Effector CD4-positive, alpha-beta T cell (primary cell): Measurements from ENCODE around the gene JAM2. TPM values are rescaled to one million over a fixed set of nuclear protein-coding genes. Genes with fewer than 3 reads are reported as not detected.
"Not testable (repeated sequence)": the region's sequence is repeated elsewhere in the genome, so short reads cannot be mapped to it uniquely, and the experiment has no call there.

Experiments
- DNase-seq: peaks from one replicate; pipeline ENCODE4 v3.0.0-alpha.2; 2020
- total RNA-seq: gene quantifications from one replicate; lab custom pipeline; 2026; lab: John Stamatoyannopoulos, UW

JAM2 gene
- total RNA-seq: not detected

- peak; percentile 18 for DNase-seq
Observed at GRCh38 chr21:25638660-25639550, at the start of gene JAM2. Gene JAM2, plus strand, starts transcription at chr21:25639258. Its CDS starts 564 bp downstream, at chr21:25639822.

DNA sequence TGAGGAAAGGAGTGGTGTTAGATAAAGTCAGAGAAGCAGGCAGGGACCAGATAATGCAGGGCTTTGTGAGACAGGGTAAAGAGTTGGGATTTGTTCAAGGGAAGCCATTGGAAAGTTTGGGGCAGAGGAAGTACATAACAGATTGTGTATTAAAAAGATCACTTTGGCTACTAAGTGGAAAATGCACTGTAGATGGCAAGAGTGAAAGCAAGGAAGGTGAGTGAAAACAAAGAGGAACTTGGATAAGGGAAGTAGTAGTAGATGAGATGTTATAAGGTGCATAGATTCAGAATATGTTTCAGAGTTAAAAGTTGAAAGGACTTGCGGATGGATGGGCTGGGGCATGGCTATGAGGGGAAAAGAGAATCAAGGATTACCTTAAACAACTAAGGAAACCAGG, 49.2 kb upstream of the JAM2 start:
- DNase-seq: no peak

DNA sequence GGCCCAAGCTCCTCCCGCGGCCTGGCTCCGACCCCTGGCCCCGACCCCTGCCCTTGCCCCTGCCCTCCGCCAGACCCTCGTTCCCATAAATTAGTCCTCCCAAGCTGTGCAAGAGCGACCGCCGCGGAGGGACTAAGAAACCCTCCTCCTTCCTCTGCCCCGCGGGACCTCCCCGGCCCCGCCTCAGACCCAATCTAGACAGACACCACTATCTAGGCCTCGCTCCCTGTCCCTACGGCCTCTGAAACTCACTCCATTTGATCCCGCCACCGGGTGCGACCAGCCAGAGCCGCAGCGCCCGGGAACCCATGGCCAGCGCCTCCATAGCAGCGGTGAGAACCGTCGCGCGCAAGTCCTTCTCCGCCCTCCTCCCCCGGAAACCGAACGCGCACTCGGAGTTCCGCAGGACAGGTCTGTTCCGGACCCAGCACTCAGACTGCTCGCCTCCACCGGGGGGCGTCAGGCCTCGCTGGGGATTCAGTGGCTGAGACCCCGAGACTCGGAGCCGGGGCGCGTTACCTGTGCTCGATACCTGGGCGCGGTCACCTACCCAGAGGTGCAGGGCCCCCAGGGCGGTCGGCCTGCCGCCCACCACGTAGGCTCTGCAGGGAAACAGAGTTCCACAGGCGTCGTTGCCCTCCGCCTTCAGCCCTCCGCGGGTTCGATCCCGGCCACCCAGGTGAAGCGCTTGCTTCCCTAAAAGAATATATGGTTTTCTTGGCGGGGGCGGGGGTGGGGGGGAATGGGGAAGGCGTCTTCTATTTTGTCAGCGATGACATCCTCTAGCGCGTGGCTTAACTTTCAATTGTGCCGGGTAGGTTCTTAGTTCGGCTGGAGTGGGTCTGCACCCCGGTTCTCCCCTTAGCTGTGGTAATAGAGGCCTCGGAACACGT, 31.7 kb upstream of the JAM2 start, which contains the start of gene MRPL39:
MRPL39 (minus strand) TSS at position 331 of the 893 bp plus-strand sequence; CDS start at position 325, 6 bp downstream.
- DNase-seq: peak; percentile 76

DNA sequence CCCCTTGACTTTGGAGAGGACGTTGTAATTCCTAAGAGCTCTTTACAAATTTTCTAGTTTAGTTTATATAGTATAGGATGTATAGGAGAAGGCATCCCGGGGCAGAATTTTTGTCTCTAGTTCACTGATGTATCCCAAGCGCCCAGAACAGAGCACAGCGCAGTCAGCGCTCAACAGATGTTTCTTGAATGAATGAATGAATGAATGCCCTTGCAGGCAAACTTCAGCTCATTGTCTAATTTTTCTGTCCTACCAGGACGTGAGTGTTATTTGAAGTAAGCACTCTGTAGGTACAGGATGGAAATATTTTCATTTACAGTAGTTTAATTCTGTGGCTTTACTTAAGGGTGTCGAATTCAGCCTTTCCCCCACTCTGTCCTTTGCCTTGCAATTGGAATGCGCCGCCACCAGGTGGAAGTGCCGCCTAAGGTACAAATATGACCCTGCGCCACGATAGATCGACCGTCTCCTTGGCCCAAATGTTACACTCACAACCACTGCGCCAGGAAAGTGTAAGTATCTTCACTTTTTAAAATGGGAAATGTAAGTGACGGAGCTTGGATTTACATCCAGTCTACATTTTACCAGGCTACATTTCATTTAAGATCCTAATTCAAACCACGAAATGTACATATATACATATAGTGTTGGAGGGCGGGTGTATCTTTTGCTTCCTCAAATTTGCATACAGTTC, 30.9 kb upstream of the JAM2 start:
- peak; percentile 67 for DNase-seq

GRCh38 chr21:25614441-25614840, 24.6 kb upstream of the JAM2 start:
- no peak for DNase-seq

DNA sequence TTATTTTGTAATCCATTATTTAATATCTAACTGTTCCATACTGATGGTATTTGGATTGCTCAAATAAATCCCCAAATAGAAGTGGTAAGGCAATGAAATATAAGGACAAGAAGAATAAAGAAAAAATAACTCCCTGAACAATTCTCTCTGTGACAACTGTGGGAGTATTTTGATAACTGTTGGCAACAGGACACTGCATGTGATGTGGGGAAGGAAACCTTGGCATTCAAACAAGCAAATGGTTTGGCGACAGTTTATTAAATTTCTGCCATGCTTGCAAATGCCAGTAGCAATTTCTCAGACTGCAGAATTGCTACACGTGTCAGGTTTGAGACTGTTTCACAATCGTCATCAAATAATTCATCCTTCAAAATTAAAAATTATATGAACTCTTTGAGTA, 23.2 kb upstream of the JAM2 start:
- DNase-seq: no peak

DNA sequence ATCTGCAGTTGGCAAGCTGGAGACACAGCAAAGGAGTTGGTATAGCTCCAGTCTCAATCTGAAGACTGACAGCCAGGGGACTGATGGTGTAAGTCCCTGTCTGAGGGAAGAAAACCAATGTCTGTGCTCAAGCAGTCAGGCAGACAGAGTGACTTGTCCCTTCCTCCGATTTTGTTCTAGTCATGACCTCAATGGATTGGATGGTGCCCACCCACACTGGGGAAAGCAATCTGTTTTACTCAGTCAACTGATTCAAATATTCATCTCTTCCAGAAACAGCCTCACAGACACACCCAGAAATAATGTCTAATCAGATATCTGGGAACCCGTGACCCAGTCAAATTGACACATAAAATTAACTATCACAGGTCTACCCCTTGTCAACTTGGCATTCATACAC, 19.9 kb upstream of the JAM2 start:
- DNase-seq: no peak

- no peak for DNase-seq
Observed at GRCh38 chr21:25624511-25624910, 14.5 kb upstream of the JAM2 start.

DNA sequence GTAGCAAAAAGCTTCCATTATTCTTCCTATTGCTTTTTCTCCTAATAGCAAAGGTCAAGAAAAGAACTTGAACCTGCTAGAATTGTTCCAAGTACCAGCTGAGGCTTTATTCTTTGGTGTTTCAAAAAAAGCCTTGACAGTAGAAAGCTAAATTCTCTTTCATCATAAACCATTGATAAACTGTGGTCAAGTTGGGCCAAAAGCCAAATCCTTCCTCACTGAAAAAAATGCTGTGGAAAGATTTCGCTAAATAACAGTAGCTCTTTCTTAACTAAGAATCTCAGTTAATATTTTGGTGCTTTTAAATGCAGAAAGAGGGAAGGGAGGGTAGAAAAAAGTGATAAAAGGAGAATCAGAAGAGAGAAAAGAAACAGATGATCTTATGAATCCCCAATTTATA, 14.0 kb upstream of the JAM2 start:
- no peak for DNase-seq

DNA sequence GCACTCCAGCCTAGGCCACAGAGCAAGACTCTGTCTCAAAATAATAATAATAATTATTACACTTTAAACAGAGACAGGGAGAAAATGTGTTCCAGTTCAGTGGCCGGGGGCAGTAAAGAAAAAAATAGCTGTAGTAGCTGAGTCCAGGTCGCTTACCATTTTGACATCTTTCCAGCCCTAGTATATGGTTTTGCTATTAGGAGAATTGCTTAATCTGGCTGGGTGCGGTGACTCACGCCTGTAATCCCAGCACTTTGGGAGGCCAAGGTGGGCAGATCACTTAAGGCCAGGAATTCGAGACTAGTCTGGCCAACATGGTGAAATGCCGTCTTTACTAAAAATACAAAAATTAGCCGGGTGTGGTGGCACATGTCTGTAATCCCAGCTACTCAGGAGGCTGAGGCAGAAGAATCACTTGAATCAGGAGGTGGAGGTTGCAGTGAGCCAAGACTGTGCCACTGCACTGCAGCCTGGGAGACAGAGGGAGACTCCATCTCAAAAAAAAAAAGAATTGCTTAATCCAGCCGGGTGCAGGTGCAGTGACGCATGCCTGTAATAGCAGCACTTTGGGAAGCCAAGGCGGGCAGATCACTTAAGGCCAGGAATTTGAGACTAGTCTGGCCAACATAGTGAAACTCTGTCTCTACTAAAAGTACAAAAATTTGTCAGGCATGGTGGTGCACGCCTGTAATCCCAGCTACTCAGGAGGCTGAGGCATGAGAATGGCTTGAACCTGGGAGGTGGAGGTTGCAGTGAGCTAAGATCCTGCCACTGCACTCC, 13.1 kb upstream of the JAM2 start:
- not testable (repeated sequence) for DNase-seq

DNA sequence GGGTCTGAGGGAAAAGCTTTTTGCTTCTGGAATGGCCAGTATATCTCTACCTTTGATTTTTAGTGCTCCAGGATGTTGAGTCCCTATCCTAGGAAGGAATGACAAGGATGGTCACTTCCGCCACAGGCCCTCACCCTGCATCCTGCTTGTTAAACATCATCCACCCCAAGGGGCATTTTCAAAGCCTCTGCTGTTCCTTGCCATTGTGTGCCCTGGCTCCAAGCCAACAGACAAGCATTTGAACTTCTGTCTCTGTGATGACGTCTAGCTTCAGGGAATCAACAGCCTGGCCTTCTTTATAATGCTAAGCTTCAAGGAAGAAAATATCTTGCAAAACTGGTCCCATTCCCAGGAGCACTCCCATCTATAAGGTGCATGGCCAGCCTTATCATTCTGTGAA, 12.3 kb upstream of the JAM2 start:
- DNase-seq: no peak

- DNase-seq: no peak
Observed at GRCh38 chr21:25632296-25632695, 6.8 kb upstream of the JAM2 start.

DNA sequence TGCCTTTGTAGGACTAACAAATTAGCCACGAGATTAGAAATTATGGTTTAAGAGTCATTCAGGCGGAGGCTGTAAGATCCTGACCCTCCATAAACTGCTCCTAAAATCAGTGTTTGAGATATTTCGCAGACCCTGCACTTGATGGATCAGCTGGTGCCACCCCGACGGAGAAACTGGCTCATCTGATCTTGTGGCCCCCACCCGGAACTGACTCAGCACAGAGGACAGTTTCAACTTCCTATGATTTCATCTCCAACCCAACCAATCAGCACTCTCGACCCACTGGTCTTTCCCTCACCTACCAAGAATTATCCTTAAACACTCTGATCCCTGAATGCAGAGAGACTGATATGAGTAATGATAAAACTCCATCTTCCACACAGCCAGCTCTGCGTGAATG, 3.7 kb upstream of the JAM2 start:
- no peak for DNase-seq

DNA sequence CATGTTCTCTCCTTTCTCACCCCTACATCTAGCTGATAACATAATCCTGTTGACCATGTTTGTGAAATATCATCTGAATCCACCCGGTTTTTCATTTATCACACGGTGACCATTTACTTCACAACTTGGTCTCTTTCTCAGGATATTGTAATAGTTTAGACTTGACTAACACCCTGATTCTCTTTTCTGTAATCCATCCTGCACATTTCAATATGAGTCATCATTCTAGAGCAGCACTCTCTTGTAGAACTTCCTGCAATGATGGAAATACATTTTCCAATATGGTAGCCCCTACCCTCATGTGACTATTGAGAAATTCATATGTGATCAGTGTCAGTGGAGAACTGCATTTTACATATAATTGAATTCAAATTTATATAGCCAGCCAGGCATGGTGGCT, 2.3 kb upstream of the JAM2 start:
- no peak for DNase-seq

GRCh38 chr21:25637851-25638659, 1.0 kb upstream of the JAM2 start:
- no peak for DNase-seq

DNA sequence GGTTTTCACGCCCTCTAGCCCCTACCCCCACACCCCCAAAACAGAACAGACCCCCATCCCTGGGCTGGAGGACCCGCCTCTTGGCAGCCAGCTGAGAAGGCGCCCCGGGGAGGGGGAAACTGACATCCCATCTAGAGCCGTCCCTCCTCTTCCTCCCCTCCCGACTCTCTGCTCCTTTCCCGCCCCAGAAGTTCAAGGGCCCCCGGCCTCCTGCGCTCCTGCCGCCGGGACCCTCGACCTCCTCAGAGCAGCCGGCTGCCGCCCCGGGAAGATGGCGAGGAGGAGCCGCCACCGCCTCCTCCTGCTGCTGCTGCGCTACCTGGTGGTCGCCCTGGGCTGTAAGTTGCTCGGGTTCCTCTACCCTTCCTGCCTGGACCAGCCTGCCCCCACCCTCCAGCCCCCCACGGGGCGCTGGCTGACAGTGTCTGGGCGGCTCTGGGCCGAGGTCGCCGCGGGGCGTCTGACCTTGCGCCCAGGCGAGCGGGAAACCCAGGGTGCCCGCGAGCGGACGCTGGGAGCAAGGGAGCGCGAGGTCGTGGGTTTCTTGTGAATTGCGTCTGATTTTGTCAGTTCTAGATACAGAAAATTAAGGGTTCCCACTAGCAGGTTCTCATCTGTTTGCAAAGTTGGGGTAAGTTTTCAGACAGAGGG, 618 bp downstream of the JAM2 start:
- peak; percentile 21 for DNase-seq

DNA sequence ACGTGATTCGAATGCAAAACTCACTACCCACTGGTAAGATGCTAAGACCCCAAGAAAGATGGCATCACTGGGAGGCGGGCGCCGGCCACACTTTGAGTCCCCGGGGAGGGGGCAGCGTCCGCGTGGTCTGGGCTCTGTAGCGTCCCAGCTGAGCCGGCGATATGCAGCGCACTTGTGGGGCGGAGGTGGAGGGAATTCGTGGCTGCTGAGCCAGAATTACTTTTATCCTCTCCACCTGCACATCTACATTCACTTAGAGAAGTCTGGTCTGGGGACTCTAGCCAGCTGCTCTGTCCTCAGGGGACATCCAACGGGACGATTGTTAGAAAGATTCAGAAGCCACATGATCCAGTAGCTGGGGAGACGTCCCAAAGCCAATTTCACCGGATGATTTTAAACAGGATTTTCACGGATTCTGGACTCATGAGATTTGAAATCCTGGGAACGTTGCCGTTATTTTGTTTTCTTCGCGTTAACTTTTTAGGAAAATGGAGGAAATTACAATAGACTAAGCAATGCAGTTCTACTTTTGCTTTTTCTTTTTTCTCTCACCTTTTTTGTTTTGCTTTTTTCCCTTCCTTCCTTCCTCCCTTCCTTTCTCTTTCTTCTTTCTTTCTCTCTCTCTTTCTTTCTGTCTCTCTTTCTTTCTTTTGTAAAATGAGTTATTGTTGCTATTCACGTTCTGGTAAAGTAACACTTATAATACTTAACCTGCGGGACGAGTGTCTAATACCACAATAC, 1.3 kb downstream of the JAM2 start:
- no peak for DNase-seq

DNA sequence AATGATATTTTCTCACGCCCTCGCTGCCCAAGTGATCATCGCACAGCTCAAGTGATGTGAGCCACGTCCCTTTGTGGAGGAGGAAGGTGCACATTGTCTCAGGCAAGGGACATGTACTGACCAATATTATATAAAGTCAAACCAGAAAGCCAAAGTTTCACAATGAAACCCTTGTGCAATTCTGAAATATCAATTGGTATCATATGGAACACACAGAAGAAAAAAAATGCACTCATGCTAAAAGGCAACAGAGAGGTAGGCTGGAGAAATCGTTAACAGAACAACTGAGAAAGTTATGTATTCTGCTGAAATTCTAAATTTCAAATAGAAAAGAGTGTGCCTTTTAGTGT, 1.9 kb downstream of the JAM2 start:
- DNase-seq: no peak

DNA sequence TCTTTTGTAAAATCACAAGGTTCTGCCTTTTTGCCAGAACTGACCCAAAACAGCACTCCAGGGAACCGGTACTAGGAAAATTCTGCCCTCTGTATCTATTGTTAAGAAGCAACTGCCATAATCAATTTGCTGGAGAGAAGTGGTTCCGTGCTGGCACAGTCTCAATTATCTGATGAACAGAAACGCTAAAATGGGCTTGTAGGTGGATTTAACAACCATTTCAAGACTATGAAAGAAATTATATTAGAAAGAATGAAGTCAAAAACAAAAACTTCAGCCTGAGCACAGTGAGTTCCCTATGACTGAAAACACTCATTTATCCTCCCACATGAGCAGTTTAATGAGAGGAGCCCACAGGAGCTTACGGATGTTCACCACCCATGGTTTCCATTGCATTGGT, 4.4 kb downstream of the JAM2 start:
- no peak for DNase-seq

DNA sequence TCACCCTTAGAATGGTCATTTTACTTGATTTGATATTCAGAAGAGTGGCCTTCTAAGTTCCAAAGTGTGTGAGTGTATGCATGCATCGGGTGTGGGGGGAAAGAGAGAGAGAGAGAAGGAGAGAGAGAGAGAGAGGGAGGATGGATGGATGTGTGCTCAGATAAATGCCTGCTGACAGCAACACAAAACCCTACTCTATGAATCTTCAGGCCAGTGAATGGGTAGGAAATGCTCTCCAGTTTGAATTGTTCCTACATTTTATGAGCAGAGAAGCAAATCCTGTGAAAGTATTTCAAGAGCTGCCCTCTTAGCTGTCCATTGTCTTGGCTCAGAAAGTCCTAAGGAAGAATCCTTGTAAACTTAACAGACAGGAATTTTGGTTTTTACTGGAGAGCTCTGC, 7.4 kb downstream of the JAM2 start:
- no peak for DNase-seq
